ENCODE results near the gene SAV1.

SAV1 gene

DNA sequence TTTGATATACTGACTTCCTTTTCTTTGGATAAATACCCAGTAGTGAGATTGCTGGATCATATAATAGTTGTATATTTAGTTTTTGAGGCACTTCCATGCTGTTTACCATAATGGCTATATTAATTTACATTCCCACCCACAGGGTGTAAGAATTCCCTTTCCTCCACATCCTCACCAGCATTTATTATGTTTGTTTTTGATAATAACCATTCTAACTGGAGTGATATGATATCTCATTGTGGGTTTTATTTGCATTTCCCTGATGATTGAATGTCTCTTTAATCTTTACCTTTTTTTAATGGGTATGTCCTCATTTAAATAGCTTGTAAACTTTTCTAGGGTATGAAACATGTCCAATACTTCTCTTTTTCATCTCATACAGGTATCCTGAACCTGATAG lies 11.6 kb upstream of the SAV1 start:
- no peaks in the 10 kb centered on the region for H3K4me1 ChIP-seq
- no peak overlapping the region for H3K9ac ChIP-seq
- no peaks in the 10 kb centered on the region for H3K9me3 ChIP-seq (ENCODE audit: control insufficient read depth, low read length)
- H3K4me2 ChIP-seq (ENCODE audit: low read length): no peak overlapping the region
- no peaks in the 10 kb centered on the region for H3K36me3 ChIP-seq (ENCODE audit: control insufficient read depth, insufficient read depth, low read length)
- H2AFZ ChIP-seq: no peak overlapping the region
- TF ChIP-seq, protein P1, sequence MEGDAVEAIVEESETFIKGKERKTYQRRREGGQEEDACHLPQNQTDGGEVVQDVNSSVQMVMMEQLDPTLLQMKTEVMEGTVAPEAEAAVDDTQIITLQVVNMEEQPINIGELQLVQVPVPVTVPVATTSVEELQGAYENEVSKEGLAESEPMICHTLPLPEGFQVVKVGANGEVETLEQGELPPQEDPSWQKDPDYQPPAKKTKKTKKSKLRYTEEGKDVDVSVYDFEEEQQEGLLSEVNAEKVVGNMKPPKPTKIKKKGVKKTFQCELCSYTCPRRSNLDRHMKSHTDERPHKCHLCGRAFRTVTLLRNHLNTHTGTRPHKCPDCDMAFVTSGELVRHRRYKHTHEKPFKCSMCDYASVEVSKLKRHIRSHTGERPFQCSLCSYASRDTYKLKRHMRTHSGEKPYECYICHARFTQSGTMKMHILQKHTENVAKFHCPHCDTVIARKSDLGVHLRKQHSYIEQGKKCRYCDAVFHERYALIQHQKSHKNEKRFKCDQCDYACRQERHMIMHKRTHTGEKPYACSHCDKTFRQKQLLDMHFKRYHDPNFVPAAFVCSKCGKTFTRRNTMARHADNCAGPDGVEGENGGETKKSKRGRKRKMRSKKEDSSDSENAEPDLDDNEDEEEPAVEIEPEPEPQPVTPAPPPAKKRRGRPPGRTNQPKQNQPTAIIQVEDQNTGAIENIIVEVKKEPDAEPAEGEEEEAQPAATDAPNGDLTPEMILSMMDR (IDR thresholded peaks at IDR 0.05): no peak
- no peaks in the 10 kb centered on the region for H3K27me3 ChIP-seq (ENCODE audit: control insufficient read depth, insufficient read depth, low read length)
- no peak overlapping the region for H3K4me3 ChIP-seq (ENCODE audit: low read depth, low read length)
- no peak overlapping the region for H3K27ac ChIP-seq
- no peaks in the 10 kb centered on the region for H3K79me2 ChIP-seq

DNA sequence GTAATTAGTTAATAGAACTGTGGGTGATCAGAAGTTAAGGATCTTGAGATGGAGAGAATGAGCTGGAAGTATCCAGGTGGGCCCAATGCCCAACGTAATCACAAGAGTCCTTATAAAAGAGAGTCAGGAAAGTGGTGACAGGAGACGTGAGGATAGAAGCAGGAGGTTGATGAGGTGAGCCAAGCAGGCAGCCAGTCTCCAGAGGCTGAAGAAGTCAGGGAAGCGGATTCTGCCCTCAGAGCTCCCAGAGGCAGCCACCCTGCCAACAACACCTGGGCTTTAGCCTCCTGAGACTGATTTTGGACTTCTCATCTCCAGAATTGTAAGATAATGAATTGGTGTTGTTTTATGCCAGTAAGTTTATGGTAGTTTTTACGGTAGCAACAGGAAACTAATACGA lies 10.1 kb upstream of the SAV1 start:
- no peak overlapping the region for H3K4me2 ChIP-seq (ENCODE audit: low read length)
- H3K4me1 ChIP-seq: no peaks in the 10 kb centered on the region
- H2AFZ ChIP-seq: no peak overlapping the region
- no peaks in the 10 kb centered on the region for H3K36me3 ChIP-seq (ENCODE audit: control insufficient read depth, insufficient read depth, low read length)
- H3K9ac ChIP-seq: no peak overlapping the region
- TF ChIP-seq, protein P1 (IDR thresholded peaks at IDR 0.05): no peak
- no peaks in the 10 kb centered on the region for H3K79me2 ChIP-seq
- H3K27me3 ChIP-seq (ENCODE audit: control insufficient read depth, insufficient read depth, low read length): no peaks in the 10 kb centered on the region
- no peak overlapping the region for H3K27ac ChIP-seq
- no peak overlapping the region for H3K4me3 ChIP-seq (ENCODE audit: low read depth, low read length)
- no peaks in the 10 kb centered on the region for H3K9me3 ChIP-seq (ENCODE audit: control insufficient read depth, low read length)

DNA sequence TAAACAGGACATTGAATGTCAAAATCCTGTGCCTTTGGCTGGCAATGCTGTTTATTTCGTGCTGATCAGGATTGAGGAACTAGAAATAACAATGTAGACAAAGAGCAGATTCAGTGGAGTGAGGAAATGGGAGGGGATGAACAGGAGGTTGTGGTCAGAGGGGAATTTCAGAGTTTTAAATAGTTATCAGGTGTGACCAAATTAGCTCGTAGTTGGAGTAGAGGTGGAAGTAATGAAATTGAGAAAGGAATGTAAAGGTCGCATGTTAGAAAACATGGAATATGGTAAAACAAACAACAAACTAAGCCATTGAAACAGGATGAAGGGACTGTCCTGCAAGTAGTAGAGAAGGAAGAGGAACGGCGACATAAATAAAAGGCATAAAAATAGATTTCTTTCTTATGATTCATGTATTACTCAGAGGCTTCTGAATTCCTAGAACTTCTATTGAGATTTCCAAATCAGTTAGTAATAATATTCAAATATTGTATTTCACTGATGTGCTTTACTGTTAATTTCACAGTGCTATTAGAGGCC lies 9.5 kb upstream of the SAV1 start:
- H3K36me3 ChIP-seq (ENCODE audit: control insufficient read depth, insufficient read depth, low read length): no peaks in the 10 kb centered on the region
- TF ChIP-seq, protein P1 (IDR thresholded peaks at IDR 0.05): no peak
- no peak overlapping the region for H3K4me2 ChIP-seq (ENCODE audit: low read length)
- peak overlapping the region; percentile 30 for H2AFZ ChIP-seq
- no peak overlapping the region for H3K27ac ChIP-seq
- H3K27me3 ChIP-seq (ENCODE audit: control insufficient read depth, insufficient read depth, low read length): no peaks in the 10 kb centered on the region
- no peaks in the 10 kb centered on the region for H3K4me1 ChIP-seq
- H3K4me3 ChIP-seq (ENCODE audit: low read depth, low read length): no peak overlapping the region
- no peaks in the 10 kb centered on the region for H3K79me2 ChIP-seq
- no peaks in the 10 kb centered on the region for H3K9me3 ChIP-seq (ENCODE audit: control insufficient read depth, low read length)
- no peak overlapping the region for H3K9ac ChIP-seq

DNA sequence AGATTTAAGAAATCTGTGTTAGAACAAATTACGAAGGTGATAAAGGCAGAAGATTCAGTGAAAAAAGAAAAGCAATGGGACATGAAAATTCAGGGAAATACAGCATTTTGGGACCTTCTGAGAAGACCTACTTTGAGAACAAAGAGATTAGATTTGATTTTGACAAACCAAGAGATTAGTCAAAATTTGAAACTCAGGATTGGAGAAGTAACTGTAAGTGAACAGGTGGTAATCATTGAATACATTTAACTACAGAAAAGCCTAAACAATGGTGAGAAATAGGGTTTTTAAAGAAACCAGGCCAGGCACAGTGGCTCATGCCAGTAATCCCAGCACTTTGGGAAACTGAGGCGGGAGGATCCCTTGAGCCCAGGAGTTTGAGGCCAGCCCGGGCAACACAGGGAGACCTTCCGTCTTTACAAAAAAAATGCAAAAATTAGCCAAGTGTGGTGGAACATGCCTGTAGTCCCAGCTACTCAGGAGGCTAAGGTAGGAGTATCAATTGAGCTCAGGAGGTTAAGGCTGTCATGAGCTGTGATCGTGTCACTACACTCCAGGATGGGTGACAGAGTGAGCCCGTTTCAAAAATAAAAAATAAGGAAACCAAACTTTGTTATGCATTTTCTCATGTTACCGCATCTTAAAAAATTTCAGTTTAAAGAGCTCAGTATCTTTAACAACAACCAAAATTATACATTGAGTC lies 8.9 kb upstream of the SAV1 start:
- no peaks in the 10 kb centered on the region for H3K36me3 ChIP-seq (ENCODE audit: control insufficient read depth, insufficient read depth, low read length)
- H3K27me3 ChIP-seq (ENCODE audit: control insufficient read depth, insufficient read depth, low read length): no peaks in the 10 kb centered on the region
- H3K4me2 ChIP-seq (ENCODE audit: low read length): no peak overlapping the region
- no peaks in the 10 kb centered on the region for H3K9me3 ChIP-seq (ENCODE audit: control insufficient read depth, low read length)
- H2AFZ ChIP-seq: no peak overlapping the region
- H3K4me1 ChIP-seq: no peaks in the 10 kb centered on the region
- TF ChIP-seq, protein P1 (IDR thresholded peaks at IDR 0.05): no peak
- H3K27ac ChIP-seq: no peak overlapping the region
- no peak overlapping the region for H3K9ac ChIP-seq
- H3K4me3 ChIP-seq (ENCODE audit: low read depth, low read length): no peak overlapping the region
- H3K79me2 ChIP-seq: no peaks in the 10 kb centered on the region

DNA sequence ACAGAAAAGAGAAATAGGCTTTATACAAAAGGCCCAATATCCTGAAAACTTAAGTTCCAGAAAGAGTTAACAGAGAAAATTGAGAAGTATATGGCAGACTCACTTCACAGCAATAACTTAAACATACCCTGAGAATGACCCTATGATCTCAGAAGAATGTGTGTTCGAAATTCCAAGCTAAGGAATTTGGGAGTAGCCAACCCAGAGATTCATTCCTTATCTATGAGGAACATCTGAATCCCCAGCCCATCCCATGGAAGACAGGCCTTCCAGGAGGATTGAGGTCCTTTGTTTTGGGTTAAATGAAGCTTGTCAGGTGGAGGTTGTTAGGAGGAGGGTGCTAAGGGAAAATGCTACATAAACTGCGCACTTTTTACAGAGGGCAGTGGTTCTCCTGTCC lies 7.5 kb upstream of the SAV1 start:
- Histone ChIP-seq H3K27ac (no peak overlapping the region), H3K79me2 (no peaks in the 10 kb centered on the region), H3K36me3 (ENCODE audit: control insufficient read depth, insufficient read depth, low read length) (no peaks in the 10 kb centered on the region), H3K4me2 (ENCODE audit: low read length) (no peak overlapping the region), H3K4me1 (no peaks in the 10 kb centered on the region), H3K9me3 (ENCODE audit: control insufficient read depth, low read length) (no peaks in the 10 kb centered on the region), H3K9ac (no peak overlapping the region), H2AFZ (no peak overlapping the region), H3K4me3 (ENCODE audit: low read depth, low read length) (no peak overlapping the region), H3K27me3 (ENCODE audit: control insufficient read depth, insufficient read depth, low read length) (no peaks in the 10 kb centered on the region)
- TF ChIP-seq, protein P1 (IDR thresholded peaks at IDR 0.05): no peak

All from parathyroid adenoma (tissue), 2 donors.